OCI-LY1 (cell line): Measurements from ENCODE around the gene PSORS1C2.
"Not testable (repeated sequence)": the region's sequence is repeated elsewhere in the genome, so short reads cannot be mapped to it uniquely, and the experiment has no call there.

ENCODE experiments used
- H2AFZ ChIP-seq: fragments of 200-600 bp; sonication (generic), shearing (Covaris generic); 2 replicates; pipeline ENCODE4 v1.6.0; 2014; ENCODE audit warnings: antibody characterized with exemption, mild to moderate bottlenecking, low read length
- H3F3A ChIP-seq: fragments of 200-600 bp; sonication (generic), shearing (Covaris generic); 2 replicates; pipeline ENCODE4 v1.6.0; 2014; ENCODE audit warnings: mild to moderate bottlenecking, antibody characterized with exemption, low read length, moderate library complexity; ENCODE audit not compliant: insufficient read depth
- H3K27ac ChIP-seq: fragments of 200-600 bp; sonication (generic); 2 replicates; pipeline ENCODE4 v1.5.1; 2014; ENCODE audit warnings: low read length, mixed run types, mild to moderate bottlenecking, low read depth; ENCODE audit not compliant: poor library complexity, severe bottlenecking
- H3K27me3 ChIP-seq: fragments of 200-600 bp; sonication (generic); 2 replicates; pipeline ENCODE4 v1.6.0; 2014; ENCODE audit warnings: antibody characterized with exemption, mild to moderate bottlenecking, low read length, moderate library complexity; ENCODE audit not compliant: insufficient read depth
- H3K36me3 ChIP-seq: fragments of 200-600 bp; sonication (generic); 2 replicates; pipeline ENCODE4 v1.6.1; 2014; ENCODE audit warnings: mild to moderate bottlenecking, antibody characterized with exemption, low read length, moderate library complexity, mixed read lengths; ENCODE audit not compliant: insufficient read depth
- H3K4me1 ChIP-seq: fragments of 200-600 bp; sonication (generic); 2 replicates; pipeline ENCODE4 v1.5.1; 2014; ENCODE audit warnings: mild to moderate bottlenecking, low read length, moderate library complexity; ENCODE audit not compliant: insufficient read depth, severe bottlenecking
- H3K4me2 ChIP-seq: fragments of 200-600 bp; sonication (generic), shearing (Covaris generic); 2 replicates; pipeline ENCODE4 v1.6.1; 2014; ENCODE audit warnings: low read length
- H3K4me3 ChIP-seq: fragments of 200-600 bp; sonication (generic); 2 replicates; pipeline ENCODE4 v1.5.1; 2014; ENCODE audit warnings: low read length, low read depth, mild to moderate bottlenecking, mixed read lengths; ENCODE audit not compliant: poor library complexity, severe bottlenecking
- H3K79me2 ChIP-seq: fragments of 200-600 bp; shearing (Covaris generic); 2 replicates; pipeline ENCODE4 v1.6.1; 2016; ENCODE audit warnings: mixed run types, low read length, mixed read lengths; ENCODE audit not compliant: insufficient read depth
- H3K9ac ChIP-seq: fragments of 200-600 bp; sonication (generic), shearing (Covaris generic); 2 replicates; pipeline ENCODE4 v1.6.1; 2014; ENCODE audit warnings: mild to moderate bottlenecking, low read length, mixed read lengths
- H3K9me2 ChIP-seq: fragments of 200-600 bp; sonication (generic), shearing (Covaris generic); 2 replicates; pipeline ENCODE4 v1.6.1; 2014; ENCODE audit warnings: low read depth, mild to moderate bottlenecking, low read length, mixed read lengths
- H3K9me3 ChIP-seq: fragments of 200-600 bp; shearing (Covaris generic); 2 replicates; pipeline ENCODE4 v1.6.1; 2014; ENCODE audit warnings: low read length, mixed read lengths
- H4K20me1 ChIP-seq: fragments of 200-600 bp; sonication (generic), shearing (Covaris generic); 2 replicates; pipeline ENCODE4 v1.6.0; 2016; ENCODE audit warnings: mild to moderate bottlenecking, low read length; ENCODE audit not compliant: insufficient read depth
- CTCF ChIP-seq: fragments of 200-600 bp; sonication (generic), shearing (Covaris generic); IDR thresholded peaks from 2 replicates; pipeline ENCODE4 v1.5.1; 2017; ENCODE audit warnings: mild to moderate bottlenecking, antibody characterized with exemption, low read length, moderate library complexity, mixed read lengths
- EZH2 ChIP-seq: fragments of 200-600 bp; sonication (generic), shearing (Covaris generic); IDR thresholded peaks from 2 replicates; pipeline ENCODE4 v1.8.0; 2017; ENCODE audit warnings: borderline replicate concordance, mixed run types, mild to moderate bottlenecking, antibody characterized with exemption, low read length, moderate library complexity, mixed read lengths

Gene PSORS1C2

GRCh38 chr6:31169123-31169857 is 30.4 kb upstream of the PSORS1C2 start:
- TF ChIP-seq CTCF (no peak), EZH2 (no peak)
- Histone ChIP-seq H3K9me3 (no peaks in the 10 kb centered on the region), H4K20me1 (no peaks in the 10 kb centered on the region), H3K36me3 (no peaks in the 10 kb centered on the region), H3K4me3 (no peak overlapping the region), H2AFZ (no peak overlapping the region), H3K4me1 (peaks cover 16% of the 10 kb centered on the region), H3K4me2 (no peak overlapping the region), H3K79me2 (no peaks in the 10 kb centered on the region), H3F3A (no peaks in the 10 kb centered on the region), H3K9me2 (no peaks in the 10 kb centered on the region), H3K27me3 (no peaks in the 10 kb centered on the region), H3K9ac (no peak overlapping the region), H3K27ac (no peak overlapping the region)

GRCh38 chr6:31168606-31169005 is 29.7 kb upstream of the PSORS1C2 start:
- no peak overlapping the region for H3K4me2 ChIP-seq
- TF ChIP-seq CTCF (no peak), EZH2 (no peak)
- no peaks in the 10 kb centered on the region for H3K27me3 ChIP-seq
- H3K27ac ChIP-seq = no peak overlapping the region
- no peaks in the 10 kb centered on the region for H3K9me2 ChIP-seq
- no peak overlapping the region for H3K4me3 ChIP-seq
- no peak overlapping the region for H3K9ac ChIP-seq
- H3K9me3 ChIP-seq = no peaks in the 10 kb centered on the region
- no peak overlapping the region for H2AFZ ChIP-seq
- H3K36me3 ChIP-seq = peaks cover 5% of the 10 kb centered on the region; the same call in 1 of the 2 replicates
- no peaks in the 10 kb centered on the region for H3F3A ChIP-seq
- no peaks in the 10 kb centered on the region for H3K79me2 ChIP-seq
- peaks cover 23% of the 10 kb centered on the region for H3K4me1 ChIP-seq
- no peaks in the 10 kb centered on the region for H4K20me1 ChIP-seq

DNA sequence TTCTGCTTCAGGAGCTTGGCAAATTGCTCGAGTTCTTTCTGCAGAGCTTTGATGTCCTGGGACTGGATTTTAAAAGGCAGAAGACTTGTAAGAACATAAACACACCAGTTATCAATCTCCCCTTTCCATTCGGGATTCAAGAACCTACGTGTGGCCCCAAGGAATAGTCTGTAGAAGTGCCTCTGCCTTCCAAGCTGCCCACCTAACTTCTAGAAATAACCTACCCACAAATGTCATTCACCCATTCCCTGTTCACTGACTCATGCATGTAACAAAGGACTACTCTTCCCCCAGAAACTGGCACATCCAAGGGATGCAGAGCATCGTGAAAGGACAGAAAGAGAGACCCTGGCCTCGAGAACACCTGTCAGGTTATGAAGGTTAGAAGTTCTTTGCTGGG is 27.1 kb upstream of the PSORS1C2 start:
- TF ChIP-seq EZH2 = no peak
- TF ChIP-seq CTCF = no peak
- no peaks in the 10 kb centered on the region for H3K9me2 ChIP-seq
- no peak overlapping the region for H2AFZ ChIP-seq
- H3F3A ChIP-seq = no peaks in the 10 kb centered on the region
- no peaks in the 10 kb centered on the region for H3K27me3 ChIP-seq
- no peak overlapping the region for H3K4me2 ChIP-seq
- peaks cover 31% of the 10 kb centered on the region for H3K36me3 ChIP-seq
- H3K79me2 ChIP-seq = no peaks in the 10 kb centered on the region
- H3K9me3 ChIP-seq = no peaks in the 10 kb centered on the region
- peaks cover 49% of the 10 kb centered on the region for H3K4me1 ChIP-seq
- no peaks in the 10 kb centered on the region for H4K20me1 ChIP-seq
- H3K27ac ChIP-seq = no peak overlapping the region
- no peak overlapping the region for H3K9ac ChIP-seq
- no peak overlapping the region for H3K4me3 ChIP-seq

- not testable (repeated sequence) for H3K79me2 ChIP-seq, H3K9ac ChIP-seq, H3F3A ChIP-seq, H3K9me2 ChIP-seq, H3K27me3 ChIP-seq, H2AFZ ChIP-seq, H3K9me3 ChIP-seq, H4K20me1 ChIP-seq
- peak overlapping the region; percentile 27 for H3K4me3 ChIP-seq
- H3K36me3 ChIP-seq = peaks cover 31% of the 10 kb centered on the region
- H3K27ac ChIP-seq = peak overlapping the region; percentile 75
- peak overlapping the region; percentile 60; the same call in 1 of the 2 replicates for H3K4me2 ChIP-seq
- peaks cover 57% of the 10 kb centered on the region for H3K4me1 ChIP-seq
Measured at GRCh38 chr6:31165064-31165832, 26.4 kb upstream of the PSORS1C2 start.

DNA sequence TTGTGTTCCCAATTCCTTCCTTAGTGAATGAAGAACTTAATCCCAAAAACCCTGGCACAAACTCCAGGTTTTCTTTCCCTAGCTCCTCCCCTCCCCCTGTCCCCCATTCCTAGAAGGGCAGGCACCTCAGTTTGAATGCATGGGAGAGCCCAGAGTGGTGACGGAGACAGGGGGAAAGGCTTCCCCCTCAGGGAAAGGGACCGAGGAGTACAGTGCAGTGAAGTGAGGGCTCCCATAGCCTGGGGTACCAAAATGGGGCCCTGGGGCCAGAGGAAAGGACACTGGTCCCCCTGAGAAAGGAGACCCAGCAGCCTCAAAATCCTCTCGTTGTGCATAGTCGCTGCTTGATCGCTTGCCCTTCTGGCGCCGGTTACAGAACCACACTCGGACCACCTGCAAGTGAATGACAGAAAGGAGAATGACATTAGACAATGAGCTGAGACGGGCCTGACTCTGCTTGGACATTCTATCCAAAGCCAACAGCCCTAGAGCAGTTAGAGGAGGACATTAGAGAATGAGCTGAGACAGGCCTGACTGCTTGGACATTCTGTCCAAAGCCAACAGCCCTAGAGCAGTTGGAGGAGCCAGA is 25.7 kb upstream of the PSORS1C2 start:
- not testable (repeated sequence) for H3F3A ChIP-seq, H3K27me3 ChIP-seq, H4K20me1 ChIP-seq, H3K9ac ChIP-seq, H3K9me3 ChIP-seq, H3K79me2 ChIP-seq, H3K9me2 ChIP-seq, H2AFZ ChIP-seq
- peak overlapping the region; percentile 60; the same call in 1 of the 2 replicates for H3K4me2 ChIP-seq
- H3K27ac ChIP-seq = peak overlapping the region; percentile 75
- peaks cover 34% of the 10 kb centered on the region for H3K36me3 ChIP-seq
- H3K4me3 ChIP-seq = peak overlapping the region; percentile 27
- peaks cover 63% of the 10 kb centered on the region for H3K4me1 ChIP-seq
